LNCAP (cell line): ENCODE data around the gene HRAS.

ENCODE experiments used
- CTCF ChIP-seq: fragments of 450-650 bp; IDR thresholded peaks from 2 replicates; pipeline ENCODE4 v1.5.1; 2017; ENCODE audit warnings: mild to moderate bottlenecking

The HRAS gene

GRCh38 chr11:502288-503178, 32.8 kb downstream of the HRAS start:
- no peak for TF ChIP-seq CTCF

GRCh38 chr11:501683-502287, 33.6 kb downstream of the HRAS start:
- TF ChIP-seq CTCF = no peak

- no peak for TF ChIP-seq CTCF
Measured at GRCh38 chr11:501001-501682, 34.2 kb downstream of the HRAS start.

- no peak for TF ChIP-seq CTCF
Measured at GRCh38 chr11:499201-500076, 35.9 kb downstream of the HRAS start.

GRCh38 chr11:498297-499181, 36.8 kb downstream of the HRAS start:
- TF ChIP-seq CTCF = no peak

GRCh38 chr11:497565-498296, 37.6 kb downstream of the HRAS start:
- no peak for TF ChIP-seq CTCF
